Fibroblast of lung (primary cell): ENCODE data around the gene CDH5. TPM values are rescaled to one million over a fixed set of nuclear protein-coding genes. Genes with fewer than 3 reads are reported as not detected.

ENCODE experiments used
- DNase-seq, 2 donors: peaks; one replicate each; pipeline versions ENCODE4 v3.0.0 to v3.0.0-alpha.2; 2010; ENCODE audit warnings: low read depth in 2 of 2
- H2AFZ ChIP-seq: 2 replicates; pipeline ENCODE4 v1.5.1; 2012; ENCODE audit warnings: low read length, control low read depth, inconsistent platforms
- H3K27ac ChIP-seq: 2 replicates; pipeline ENCODE4 v1.5.1; 2011; ENCODE audit warnings: low read length, control low read depth; ENCODE audit not compliant: insufficient read depth
- H3K27me3 ChIP-seq: 2 replicates; pipeline ENCODE4 v1.5.1; 2011; ENCODE audit warnings: mild to moderate bottlenecking, low read length; ENCODE audit not compliant: control insufficient read depth, insufficient read depth
- H3K36me3 ChIP-seq: 2 replicates; pipeline ENCODE4 v1.5.1; 2011; ENCODE audit warnings: low read length; ENCODE audit not compliant: control insufficient read depth, insufficient read depth
- H3K4me1 ChIP-seq: 2 replicates; pipeline ENCODE4 v1.5.1; 2011; ENCODE audit warnings: low read length; ENCODE audit not compliant: control insufficient read depth, insufficient read depth; ENCODE audit errors: extremely low read depth
- H3K4me2 ChIP-seq: 2 replicates; pipeline ENCODE4 v1.5.1; 2011; ENCODE audit warnings: low read length, control low read depth; ENCODE audit not compliant: insufficient read depth; ENCODE audit errors: extremely low read depth
- H3K4me3 ChIP-seq, 4 experiments: fragments of 200-600 bp in 1 of 4; sonication (generic) in 1 of 4; replicated peaks in 1 of 4; 2 replicates each; pipeline ENCODE4 v1.5.1; 2011 to 2016; ENCODE audit warnings: low read length in 4 of 4, low read depth in 3 of 4, mild to moderate bottlenecking in 3 of 4, control low read depth in 2 of 4, inconsistent platforms in 1 of 4, mixed read lengths in 1 of 4; ENCODE audit not compliant: insufficient read depth in 1 of 4; ENCODE audit errors: control extremely low read depth in 1 of 4
- H3K79me2 ChIP-seq: 2 replicates; pipeline ENCODE4 v1.5.1; 2012; ENCODE audit warnings: mild to moderate bottlenecking, low read length, inconsistent platforms; ENCODE audit not compliant: control insufficient read depth, insufficient read depth
- H3K9ac ChIP-seq: 2 replicates; pipeline ENCODE4 v1.5.1; 2011; ENCODE audit warnings: mild to moderate bottlenecking, low read length, control low read depth; ENCODE audit not compliant: insufficient read depth
- H3K9me3 ChIP-seq: 2 replicates; pipeline ENCODE4 v1.5.1; 2012; ENCODE audit warnings: low read depth, low read length; ENCODE audit not compliant: control insufficient read depth, insufficient read depth
- H4K20me1 ChIP-seq: 2 replicates; pipeline ENCODE4 v1.5.1; 2011; ENCODE audit warnings: low read length; ENCODE audit not compliant: control insufficient read depth, insufficient read depth; ENCODE audit errors: extremely low read depth
- EZH2 ChIP-seq: IDR thresholded peaks from 2 replicates; pipeline ENCODE4 v1.5.1; 2012; ENCODE audit warnings: low read length, control low read depth, mild to moderate bottlenecking; ENCODE audit errors: missing control alignments
- polyA plus RNA-seq, 2 donors: library from polyadenylated mRNA; depleted of rRNA in 1 of 2; stranded (reverse) in 1 of 2; unstranded in 1 of 2; fragments of >200 nt; gene quantifications; 2 replicates each; pipeline ENCODE4 v1.2.1, GENCODE V29; 2011 to 2012; ENCODE audit warnings: missing spikeins in 1 of 2
- total RNA-seq: library from RNA; depleted of rRNA; stranded (reverse); fragments of >200 nt; gene quantifications from 2 replicates; pipeline ENCODE4 v1.2.1, GENCODE V29; 2014
- TF ChIP-seq, protein P1 (sequence below), 2 donors: IDR thresholded peaks in 1 of 2; conservative IDR thresholded peaks in 1 of 2; 1 replicate in 1 of 2; 2 replicates in 1 of 2; pipeline ENCODE4 v1.5.1; 2011 to 2012; ENCODE audit warnings: low read length in 2 of 2, control low read depth in 1 of 2, inconsistent platforms in 1 of 2, low read depth in 1 of 2, mild to moderate bottlenecking in 1 of 2

The CDH5 gene
- total and polyA plus RNA-seq, 2 donors (not counting 1 experiment from before 2014, with no cell fraction given), result 0.02 TPM; not detected in 1

DNA sequence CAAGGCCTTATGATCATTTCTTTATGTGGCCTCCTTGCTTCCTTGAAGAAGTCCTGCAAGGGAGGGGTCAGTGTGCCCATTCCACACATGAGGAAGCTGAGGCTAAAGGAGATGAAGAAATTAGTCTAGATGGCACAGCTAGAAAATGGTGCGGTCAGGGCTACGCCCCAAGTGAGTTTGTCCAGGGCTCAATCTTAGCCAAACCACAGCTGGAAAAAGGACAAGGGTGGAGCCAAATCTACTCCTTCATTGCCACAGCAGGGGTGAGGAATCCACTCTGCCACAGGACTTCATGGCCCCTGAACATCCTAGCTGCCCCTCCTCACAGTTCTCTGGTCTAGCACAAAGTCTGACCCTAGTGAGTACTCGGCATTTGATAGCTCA lies 76.8 kb downstream of the CDH5 start:
- H3K9ac ChIP-seq, result no peak overlapping the region
- no peaks in the 10 kb centered on the region for H4K20me1 ChIP-seq
- H3K27me3 ChIP-seq, result peaks cover 2% of the 10 kb centered on the region
- no peaks in the 10 kb centered on the region for H3K79me2 ChIP-seq
- TF ChIP-seq EZH2, result no peak
- TF ChIP-seq, protein P1, sequence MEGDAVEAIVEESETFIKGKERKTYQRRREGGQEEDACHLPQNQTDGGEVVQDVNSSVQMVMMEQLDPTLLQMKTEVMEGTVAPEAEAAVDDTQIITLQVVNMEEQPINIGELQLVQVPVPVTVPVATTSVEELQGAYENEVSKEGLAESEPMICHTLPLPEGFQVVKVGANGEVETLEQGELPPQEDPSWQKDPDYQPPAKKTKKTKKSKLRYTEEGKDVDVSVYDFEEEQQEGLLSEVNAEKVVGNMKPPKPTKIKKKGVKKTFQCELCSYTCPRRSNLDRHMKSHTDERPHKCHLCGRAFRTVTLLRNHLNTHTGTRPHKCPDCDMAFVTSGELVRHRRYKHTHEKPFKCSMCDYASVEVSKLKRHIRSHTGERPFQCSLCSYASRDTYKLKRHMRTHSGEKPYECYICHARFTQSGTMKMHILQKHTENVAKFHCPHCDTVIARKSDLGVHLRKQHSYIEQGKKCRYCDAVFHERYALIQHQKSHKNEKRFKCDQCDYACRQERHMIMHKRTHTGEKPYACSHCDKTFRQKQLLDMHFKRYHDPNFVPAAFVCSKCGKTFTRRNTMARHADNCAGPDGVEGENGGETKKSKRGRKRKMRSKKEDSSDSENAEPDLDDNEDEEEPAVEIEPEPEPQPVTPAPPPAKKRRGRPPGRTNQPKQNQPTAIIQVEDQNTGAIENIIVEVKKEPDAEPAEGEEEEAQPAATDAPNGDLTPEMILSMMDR (conservative IDR thresholded peaks at IDR 0.05 in 1 of 2, IDR thresholded peaks at IDR 0.05 in 1 of 2; ENCODE audit: low read depth in 1 of 2, low read length in 2 of 2), result no peak
- H2AFZ ChIP-seq, result no peak overlapping the region
- H3K4me2 ChIP-seq, result no peak overlapping the region
- no peaks in the 10 kb centered on the region for H3K9me3 ChIP-seq
- H3K27ac ChIP-seq, result no peak overlapping the region
- no peak for DNase-seq
- no peaks in the 10 kb centered on the region for H3K4me1 ChIP-seq
- H3K36me3 ChIP-seq, result no peaks in the 10 kb centered on the region
- no peak overlapping the region for H3K4me3 ChIP-seq

DNA sequence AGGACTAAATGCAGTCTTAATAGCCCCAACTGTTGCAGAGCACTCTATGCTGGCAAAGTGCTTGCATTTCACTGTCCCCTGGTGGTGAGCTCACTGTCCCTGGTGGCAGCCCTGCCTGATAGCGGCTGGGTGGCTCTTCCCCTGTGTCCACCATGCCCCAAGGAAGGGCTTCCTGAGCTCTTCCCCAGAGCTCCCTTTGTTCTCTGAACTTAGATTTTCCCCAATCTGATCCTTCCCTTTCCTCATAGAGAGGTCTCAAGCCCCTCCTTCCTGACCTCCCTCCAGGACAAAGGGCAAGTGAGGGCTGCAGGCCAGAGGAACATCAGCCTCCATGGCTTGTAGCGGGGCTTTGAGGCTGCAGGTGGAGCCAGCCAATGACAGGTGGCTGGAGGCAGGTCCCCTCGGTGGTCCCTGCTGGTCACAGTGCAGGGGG lies 77.6 kb downstream of the CDH5 start:
- Histone ChIP-seq H3K9me3 (no peaks in the 10 kb centered on the region), H3K4me2 (no peak overlapping the region), H3K27ac (no peak overlapping the region), H3K4me3 (no peak overlapping the region), H3K36me3 (no peaks in the 10 kb centered on the region), H3K27me3 (peaks cover 2% of the 10 kb centered on the region), H3K79me2 (no peaks in the 10 kb centered on the region), H3K4me1 (no peaks in the 10 kb centered on the region), H2AFZ (no peak overlapping the region), H4K20me1 (no peaks in the 10 kb centered on the region), H3K9ac (no peak overlapping the region)
- DNase-seq, result no peak
- TF ChIP-seq, protein P1 (conservative IDR thresholded peaks at IDR 0.05 in 1 of 2, IDR thresholded peaks at IDR 0.05 in 1 of 2; ENCODE audit: low read depth in 1 of 2, low read length in 2 of 2), result no peak
- TF ChIP-seq EZH2, result no peak

DNA sequence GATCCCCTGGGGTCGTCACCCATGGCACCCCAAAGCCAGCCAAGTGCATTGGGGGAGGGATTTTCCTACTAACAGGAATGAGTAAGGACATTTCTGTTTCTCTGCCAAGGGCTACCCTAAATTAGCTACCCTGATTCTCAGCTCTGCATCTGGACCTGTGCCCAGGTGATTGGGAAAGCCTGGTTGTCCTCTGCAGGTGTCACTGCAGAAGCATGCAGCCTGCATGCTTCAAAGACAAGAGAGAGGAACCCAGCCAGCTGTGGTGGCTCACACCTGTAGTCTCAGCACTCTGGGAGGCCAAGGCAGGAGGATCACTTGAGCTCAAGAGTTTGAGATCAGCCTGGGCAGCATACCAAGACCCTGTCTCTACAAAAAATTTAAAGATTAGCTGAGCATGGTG lies 80.2 kb downstream of the CDH5 start:
- no peak overlapping the region for H3K27ac ChIP-seq
- H3K79me2 ChIP-seq, result no peaks in the 10 kb centered on the region
- no peak overlapping the region for H2AFZ ChIP-seq
- H3K4me1 ChIP-seq, result no peaks in the 10 kb centered on the region
- no peak for DNase-seq
- no peak overlapping the region for H3K4me2 ChIP-seq
- H3K27me3 ChIP-seq, result peaks cover 2% of the 10 kb centered on the region
- no peaks in the 10 kb centered on the region for H3K9me3 ChIP-seq
- TF ChIP-seq, protein P1 (conservative IDR thresholded peaks at IDR 0.05 in 1 of 2, IDR thresholded peaks at IDR 0.05 in 1 of 2; ENCODE audit: low read depth in 1 of 2, low read length in 2 of 2), result no peak
- TF ChIP-seq EZH2, result no peak
- H4K20me1 ChIP-seq, result no peaks in the 10 kb centered on the region
- H3K36me3 ChIP-seq, result no peaks in the 10 kb centered on the region
- H3K9ac ChIP-seq, result no peak overlapping the region
- no peak overlapping the region for H3K4me3 ChIP-seq
